Gastroesophageal sphincter (tissue), 4 donors: ENCODE measurements around the gene PRPF18. TPM values are rescaled to one million over a fixed set of nuclear protein-coding genes. Genes with fewer than 3 reads are reported as not detected.
A peak's percentile ranks its signal among the peaks of the same experiment; 100 is the strongest.

Experiments used
- ATAC-seq: fragments of 150-250 bp; one replicate; pipeline ENCODE4 v1.9.1; 2016; ENCODE audit warnings: mild to moderate bottlenecking, moderate library complexity
- H3K27ac ChIP-seq, 4 donors: fragments of 200-600 bp; sonication (generic) in 3 of 4; 1 replicate in 3 of 4; 2 replicates in 1 of 4; pipeline ENCODE4 v1.5.1; 2016 to 2019
- H3K27me3 ChIP-seq: fragments of 200-600 bp; sonication (generic); one replicate; pipeline ENCODE4 v1.5.1; 2019
- H3K36me3 ChIP-seq, 2 donors: fragments of 200-600 bp; sonication (generic); one replicate each; pipeline ENCODE4 v1.5.1; 2019; ENCODE audit warnings: control low read depth in 1 of 2
- H3K4me1 ChIP-seq, 3 donors: fragments of 200-600 bp; sonication (generic); 1 replicate in 2 of 3; 2 replicates in 1 of 3; pipeline ENCODE4 v1.5.1; 2016 to 2019; ENCODE audit warnings: control low read depth in 2 of 3
- H3K4me3 ChIP-seq, 2 donors: fragments of 200-600 bp; sonication (generic); one replicate each; pipeline ENCODE4 v1.5.1; 2019; ENCODE audit warnings: mild to moderate bottlenecking in 1 of 2, moderate library complexity in 1 of 2
- H3K9me3 ChIP-seq, 3 donors: fragments of 200-600 bp; sonication (generic); one replicate each; pipeline ENCODE4 v1.5.1; 2017 to 2019; ENCODE audit warnings: control low read depth in 2 of 3
- EP300 ChIP-seq: sonication (generic); formaldehyde crosslinking; IDR thresholded peaks from one replicate; pipeline ENCODE4 v1.6.1; 2017; ENCODE audit warnings: antibody characterized with exemption, mild to moderate bottlenecking
- POLR2A ChIP-seq, 2 donors: fragments of 450-650 bp; IDR thresholded peaks; one replicate each; pipeline ENCODE4 v1.6.1; 2017; ENCODE audit warnings: antibody characterized with exemption in 2 of 2, mild to moderate bottlenecking in 2 of 2, moderate library complexity in 1 of 2
- POLR2AphosphoS5 ChIP-seq: sonication (generic); formaldehyde crosslinking; IDR thresholded peaks from one replicate; pipeline ENCODE4 v1.6.1; 2017; ENCODE audit warnings: antibody characterized with exemption
- WGBS, 2 donors: methylation state at CpG; one replicate each; pipeline ENCODE4 v1.1.5; 2018; ENCODE audit warnings: low coverage in 1 of 2; 5-methylcytosine and 5-hydroxymethylcytosine counted together
- total RNA-seq, 4 donors: library from RNA; depleted of rRNA; stranded (reverse); fragments of >200 nt; gene quantifications; one replicate each; pipeline ENCODE4 v1.1.0, GENCODE V29; 2016
- TF ChIP-seq, protein P1 (sequence below), 4 experiments: fragments of 200-600 bp in 2 of 4; fragments of 450-650 bp in 2 of 4; sonication (generic) in 1 of 4; IDR thresholded peaks; one replicate each; pipeline ENCODE4 v1.5.1; 2017 to 2019; ENCODE audit warnings: antibody characterized with exemption in 4 of 4, mild to moderate bottlenecking in 2 of 4, moderate library complexity in 2 of 4

PRPF18 gene
- total RNA-seq, 4 donors from 2014 or later, result 22.8 to 32.8 (median 24.0) TPM

DNA sequence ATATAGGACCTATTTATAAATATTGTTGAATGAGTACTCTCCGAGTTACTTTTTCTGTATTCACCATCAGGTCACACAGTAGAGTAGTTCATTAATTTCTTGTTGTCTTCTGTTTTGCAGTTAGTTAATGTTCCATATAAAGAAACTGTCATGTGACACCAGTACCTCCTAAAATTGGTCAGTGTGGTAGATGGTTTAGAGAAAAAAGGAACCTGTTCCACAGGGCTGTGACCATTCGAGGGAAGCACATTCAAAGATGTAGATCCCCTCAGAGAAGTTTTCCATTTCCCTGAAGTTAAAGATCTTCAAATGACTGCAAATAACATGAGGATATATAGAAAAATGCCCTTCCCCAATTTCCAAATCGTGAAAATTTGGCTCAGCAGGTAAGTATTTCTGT, 45.7 kb downstream of the PRPF18 start:
- ATAC-seq, result no peak
- Histone ChIP-seq H3K4me3 (no peak overlapping the region), H3K27ac (peak overlapping the region; percentile 71 to 91 (median 88)), H3K9me3 (no peaks in the 10 kb centered on the region), H3K36me3 (peaks cover 0 to 18% of the 10 kb centered on the region in 2 donors), H3K27me3 (no peaks in the 10 kb centered on the region), H3K4me1 (peaks cover 7 to 38% (median 8%) of the 10 kb centered on the region in 3 donors)
- 55 to 64% methylated on average over 3 of the region's 3 CpGs for WGBS, 2 donors
- TF ChIP-seq POLR2A (IDR thresholded peaks at IDR 0.05), result no peak

DNA sequence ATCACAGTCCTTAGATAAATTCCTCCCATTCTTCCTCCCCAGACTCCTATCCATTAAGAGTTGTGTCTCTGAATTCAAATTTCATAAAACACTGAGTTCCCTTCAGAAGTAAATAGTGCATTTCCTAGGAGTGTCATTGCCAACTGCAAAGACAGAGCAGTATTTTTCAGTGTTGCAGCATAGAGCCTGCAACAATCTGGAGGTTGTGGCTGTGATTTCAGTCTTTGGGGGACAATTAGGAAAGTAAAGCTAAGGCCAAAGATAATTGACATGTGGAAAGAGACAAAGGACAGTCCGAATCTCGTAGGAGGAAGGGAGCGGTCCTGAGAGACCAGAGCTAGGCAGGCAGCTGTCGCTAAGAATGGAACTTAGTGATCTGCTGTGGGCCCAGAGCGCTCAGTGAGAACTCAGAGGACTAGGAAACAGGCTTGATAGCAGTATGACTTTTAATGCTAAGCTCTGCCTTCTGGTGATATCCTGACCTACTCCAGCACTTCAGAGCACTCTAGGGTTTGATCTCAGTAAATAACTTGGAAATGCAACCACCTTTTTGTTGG, 46.2 kb downstream of the PRPF18 start:
- no peaks in the 10 kb centered on the region for H3K9me3 ChIP-seq
- WGBS, 2 donors, result 61 to 72% methylated on average over 5 of the region's 5 CpGs

DNA sequence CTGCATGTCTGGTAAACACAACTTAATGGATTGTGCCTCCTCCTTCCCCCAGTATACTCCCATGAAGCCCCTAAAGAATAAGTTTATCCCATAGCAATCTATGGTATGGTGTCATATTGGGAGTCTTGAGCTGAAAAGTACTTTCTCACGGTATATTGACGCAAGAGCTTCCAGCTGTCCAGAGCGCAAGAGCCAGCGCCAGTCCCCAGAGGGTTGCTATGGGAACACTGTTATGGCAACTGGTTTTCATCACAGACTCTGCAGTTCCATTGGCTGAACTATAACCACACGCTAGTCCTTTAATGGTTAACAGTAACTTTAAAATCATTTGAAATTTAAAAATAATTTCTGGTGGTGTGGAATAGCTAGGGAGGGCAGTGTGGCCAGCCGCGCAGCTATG, 46.9 kb downstream of the PRPF18 start:
- Histone ChIP-seq H3K27ac (peak overlapping the region; percentile 71 to 91 (median 88)), H3K4me3 (no peak overlapping the region), H3K9me3 (no peaks in the 10 kb centered on the region), H3K27me3 (no peaks in the 10 kb centered on the region), H3K4me1 (peaks cover 7 to 34% (median 8%) of the 10 kb centered on the region in 3 donors), H3K36me3 (peaks cover 0 to 15% of the 10 kb centered on the region in 2 donors)
- peak; percentile 90 for ATAC-seq
- TF ChIP-seq, protein P1, sequence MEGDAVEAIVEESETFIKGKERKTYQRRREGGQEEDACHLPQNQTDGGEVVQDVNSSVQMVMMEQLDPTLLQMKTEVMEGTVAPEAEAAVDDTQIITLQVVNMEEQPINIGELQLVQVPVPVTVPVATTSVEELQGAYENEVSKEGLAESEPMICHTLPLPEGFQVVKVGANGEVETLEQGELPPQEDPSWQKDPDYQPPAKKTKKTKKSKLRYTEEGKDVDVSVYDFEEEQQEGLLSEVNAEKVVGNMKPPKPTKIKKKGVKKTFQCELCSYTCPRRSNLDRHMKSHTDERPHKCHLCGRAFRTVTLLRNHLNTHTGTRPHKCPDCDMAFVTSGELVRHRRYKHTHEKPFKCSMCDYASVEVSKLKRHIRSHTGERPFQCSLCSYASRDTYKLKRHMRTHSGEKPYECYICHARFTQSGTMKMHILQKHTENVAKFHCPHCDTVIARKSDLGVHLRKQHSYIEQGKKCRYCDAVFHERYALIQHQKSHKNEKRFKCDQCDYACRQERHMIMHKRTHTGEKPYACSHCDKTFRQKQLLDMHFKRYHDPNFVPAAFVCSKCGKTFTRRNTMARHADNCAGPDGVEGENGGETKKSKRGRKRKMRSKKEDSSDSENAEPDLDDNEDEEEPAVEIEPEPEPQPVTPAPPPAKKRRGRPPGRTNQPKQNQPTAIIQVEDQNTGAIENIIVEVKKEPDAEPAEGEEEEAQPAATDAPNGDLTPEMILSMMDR (IDR thresholded peaks at IDR 0.05), result no peak
- TF ChIP-seq POLR2AphosphoS5, result no peak
- no peak for TF ChIP-seq EP300
- TF ChIP-seq POLR2A (IDR thresholded peaks at IDR 0.05), result no peak
- 34 to 37% methylated on average over 6 to 7 of the region's 7 CpGs for WGBS, 2 donors

More for the DNA sequence above, 46.2 kb downstream of the PRPF18 start:
- H3K4me3 ChIP-seq, result no peak overlapping the region
- ATAC-seq, result peak; percentile 38
- H3K27me3 ChIP-seq, result no peaks in the 10 kb centered on the region
- no peak for TF ChIP-seq EP300
- no peak for TF ChIP-seq POLR2AphosphoS5
- TF ChIP-seq, protein P1 (IDR thresholded peaks at IDR 0.05), result no peak
- peaks cover 7 to 38% (median 8%) of the 10 kb centered on the region in 3 donors for H3K4me1 ChIP-seq
- H3K27ac ChIP-seq, result peak overlapping the region; percentile 71 to 91 (median 88)
- peaks cover 0 to 13% of the 10 kb centered on the region in 2 donors for H3K36me3 ChIP-seq

DNA sequence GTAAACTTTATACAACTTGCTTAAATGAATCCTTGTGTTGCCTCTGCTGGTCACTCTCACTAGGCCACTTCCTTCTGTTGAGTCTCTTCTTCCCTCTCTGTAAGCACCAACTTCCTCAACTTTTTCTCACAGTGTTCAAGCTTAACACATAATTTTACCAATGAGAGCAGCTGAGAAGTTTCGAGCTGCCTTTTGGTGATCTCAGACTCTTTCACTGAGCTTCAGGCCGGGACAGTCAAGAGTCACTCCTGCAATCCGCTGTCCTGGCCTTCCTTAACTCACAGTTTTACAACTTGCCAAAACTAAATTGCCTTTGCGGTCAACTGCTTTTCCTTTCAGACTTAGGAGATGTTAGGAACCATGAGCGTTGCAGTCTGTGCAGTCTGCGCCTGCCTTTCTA, 47.4 kb downstream of the PRPF18 start:
- Histone ChIP-seq H3K4me3 (no peak overlapping the region), H3K27ac (peak overlapping the region; percentile 71 to 91 (median 88)), H3K27me3 (no peaks in the 10 kb centered on the region), H3K9me3 (no peaks in the 10 kb centered on the region), H3K36me3 (peaks cover 0 to 21% of the 10 kb centered on the region in 2 donors), H3K4me1 (peaks cover 7 to 29% (median 8%) of the 10 kb centered on the region in 3 donors)
- no peak for ATAC-seq
- TF ChIP-seq, protein P1 (IDR thresholded peaks at IDR 0.05), result no peak
- no peak for TF ChIP-seq EP300
- TF ChIP-seq POLR2AphosphoS5, result no peak
- TF ChIP-seq POLR2A (IDR thresholded peaks at IDR 0.05), result no peak
- WGBS, 2 donors, result 40 to 53% methylated on average over 1 to 5 of the region's 6 CpGs

DNA sequence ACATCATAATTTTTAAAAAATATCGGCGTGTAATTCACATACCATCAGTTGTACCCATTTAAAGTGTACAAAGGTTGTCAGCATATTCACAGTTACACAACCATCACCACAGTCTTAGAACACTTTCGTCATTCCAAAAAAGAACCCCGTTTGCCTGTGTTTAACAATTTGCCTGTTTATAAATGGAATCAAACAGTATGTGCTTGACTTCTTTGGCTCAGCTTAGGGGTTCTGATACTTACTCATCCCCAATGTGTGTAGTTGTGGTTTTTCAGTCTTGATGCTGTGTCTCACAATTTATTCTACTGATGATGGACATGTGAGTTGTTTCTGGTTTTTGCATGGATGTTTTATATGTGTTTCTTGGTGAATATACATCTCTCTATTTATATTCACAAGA, 50.0 kb downstream of the PRPF18 start:
- H3K4me1 ChIP-seq, result peaks cover 7 to 25% (median 8%) of the 10 kb centered on the region in 3 donors
- no peak overlapping the region for H3K4me3 ChIP-seq
- H3K9me3 ChIP-seq, result peaks cover 0 to 5% (median 0%) of the 10 kb centered on the region in 3 donors
- peaks cover 0 to 28% of the 10 kb centered on the region in 2 donors for H3K36me3 ChIP-seq
- 78 to 86% methylated on average over 4 of the region's 4 CpGs for WGBS, 2 donors
- no peak for ATAC-seq
- H3K27me3 ChIP-seq, result no peaks in the 10 kb centered on the region
- TF ChIP-seq, protein P1 (IDR thresholded peaks at IDR 0.05), result no peak
- TF ChIP-seq POLR2A (IDR thresholded peaks at IDR 0.05) (no peak), POLR2AphosphoS5 (no peak), EP300 (no peak)
- peak overlapping the region in 1 of 4 donors; percentile 59 for H3K27ac ChIP-seq
